GM10266 (cell line): ENCODE data around the gene FEV.

Source experiments
- DNase-seq: peaks from one replicate; pipeline ENCODE4 v3.0.0; 2012; ENCODE audit errors: extremely low spot score
- TF ChIP-seq, protein P1 (sequence below): IDR thresholded peaks from 2 replicates; pipeline ENCODE4 v1.5.1; 2012; ENCODE audit warnings: mild to moderate bottlenecking, low read depth; ENCODE audit not compliant: control insufficient read depth, insufficient read depth; ENCODE audit errors: missing control alignments

The FEV gene

GRCh38 chr2:218997731-218998130 lies 12.7 kb upstream of the FEV start:
- DNase-seq = peak; percentile 33

DNA sequence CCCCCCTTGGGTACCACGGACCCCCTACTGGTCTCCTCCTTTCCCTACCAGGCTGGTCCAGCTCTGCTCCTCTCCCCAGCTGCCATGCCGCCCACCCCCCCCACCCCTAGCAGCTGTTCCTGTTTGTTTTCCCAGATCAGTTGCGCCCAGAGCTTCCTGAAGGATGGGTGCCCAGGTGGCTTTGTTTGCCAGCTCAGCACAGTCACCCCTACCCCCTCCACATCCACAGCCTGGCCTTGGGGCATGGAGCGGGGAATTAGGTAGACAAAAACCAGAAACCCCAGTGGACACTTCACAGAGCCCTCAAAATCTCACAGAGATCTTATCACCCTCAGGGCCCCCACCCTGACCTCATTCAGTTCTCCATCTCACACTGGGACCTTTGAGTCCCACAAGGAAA lies 12.0 kb upstream of the FEV start:
- peak; percentile 38 for DNase-seq
- TF ChIP-seq, protein P1, sequence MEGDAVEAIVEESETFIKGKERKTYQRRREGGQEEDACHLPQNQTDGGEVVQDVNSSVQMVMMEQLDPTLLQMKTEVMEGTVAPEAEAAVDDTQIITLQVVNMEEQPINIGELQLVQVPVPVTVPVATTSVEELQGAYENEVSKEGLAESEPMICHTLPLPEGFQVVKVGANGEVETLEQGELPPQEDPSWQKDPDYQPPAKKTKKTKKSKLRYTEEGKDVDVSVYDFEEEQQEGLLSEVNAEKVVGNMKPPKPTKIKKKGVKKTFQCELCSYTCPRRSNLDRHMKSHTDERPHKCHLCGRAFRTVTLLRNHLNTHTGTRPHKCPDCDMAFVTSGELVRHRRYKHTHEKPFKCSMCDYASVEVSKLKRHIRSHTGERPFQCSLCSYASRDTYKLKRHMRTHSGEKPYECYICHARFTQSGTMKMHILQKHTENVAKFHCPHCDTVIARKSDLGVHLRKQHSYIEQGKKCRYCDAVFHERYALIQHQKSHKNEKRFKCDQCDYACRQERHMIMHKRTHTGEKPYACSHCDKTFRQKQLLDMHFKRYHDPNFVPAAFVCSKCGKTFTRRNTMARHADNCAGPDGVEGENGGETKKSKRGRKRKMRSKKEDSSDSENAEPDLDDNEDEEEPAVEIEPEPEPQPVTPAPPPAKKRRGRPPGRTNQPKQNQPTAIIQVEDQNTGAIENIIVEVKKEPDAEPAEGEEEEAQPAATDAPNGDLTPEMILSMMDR = no peak

More at GRCh38 chr2:218997731-218998130, 12.7 kb upstream of the FEV start:
- TF ChIP-seq, protein P1 = no peak

DNA sequence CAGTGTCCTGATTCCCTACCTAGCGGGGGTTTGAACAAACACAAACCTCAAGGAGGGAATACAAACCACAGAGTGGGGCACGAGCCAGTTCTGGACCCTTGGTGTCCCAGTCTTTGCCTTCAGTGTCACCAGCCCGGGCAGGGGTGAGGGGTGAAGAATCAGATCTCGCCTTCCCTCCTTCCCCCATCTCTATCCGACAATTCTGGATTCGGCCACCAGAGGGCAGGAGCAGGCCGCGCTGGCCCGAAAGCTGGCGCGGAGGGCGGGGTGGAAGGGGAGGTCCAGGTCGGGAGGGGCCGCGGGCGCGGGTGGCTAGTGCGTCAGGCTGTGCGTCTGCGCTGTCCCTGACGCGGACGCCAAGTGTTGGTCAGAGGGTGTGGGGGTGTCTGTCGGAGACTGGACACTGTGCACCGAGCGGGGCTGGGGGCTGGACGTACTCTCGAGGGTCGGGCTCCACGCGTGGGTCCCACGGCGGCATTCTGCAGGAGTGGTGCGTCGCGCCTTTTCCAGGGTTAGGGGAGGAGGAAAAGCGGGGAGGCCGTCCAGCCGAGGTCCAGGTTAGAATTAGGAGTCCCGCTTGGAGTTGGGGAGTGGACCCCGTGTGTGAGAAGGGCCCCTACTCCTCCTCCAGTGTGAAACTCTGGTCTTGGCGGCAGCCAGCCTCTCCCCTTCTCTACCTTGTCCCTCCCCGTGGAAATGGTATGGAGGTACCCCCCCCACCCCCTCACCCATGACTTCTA lies 11.2 kb upstream of the FEV start:
- peak; percentile 94 for DNase-seq
- TF ChIP-seq, protein P1 = peak; percentile 82

- no peak for DNase-seq
- TF ChIP-seq, protein P1 = no peak
These were observed 10.6 kb upstream of the FEV start for GRCh38 chr2:218995561-218995960.

GRCh38 chr2:218993345-218994315 lies 8.6 kb upstream of the FEV start, which contains the start of gene CRYBA2:
Gene CRYBA2, minus strand, starts transcription at chr2:218993422. Its CDS starts 246 bp downstream, at chr2:218993176.
- no peak for DNase-seq
- TF ChIP-seq, protein P1 = no peak

- TF ChIP-seq, protein P1 = no peak
- DNase-seq = no peak
These were observed 7.8 kb upstream of the FEV start for GRCh38 chr2:218992703-218993344.
